ENCODE measurements around the gene EFS. TPM values are rescaled to one million over a fixed set of nuclear protein-coding genes. Genes with fewer than 3 reads are reported as not detected.
"Not testable (repeated sequence)": the region's sequence is repeated elsewhere in the genome, so short reads cannot be mapped to it uniquely, and the experiment has no call there.

The EFS gene, protein sequence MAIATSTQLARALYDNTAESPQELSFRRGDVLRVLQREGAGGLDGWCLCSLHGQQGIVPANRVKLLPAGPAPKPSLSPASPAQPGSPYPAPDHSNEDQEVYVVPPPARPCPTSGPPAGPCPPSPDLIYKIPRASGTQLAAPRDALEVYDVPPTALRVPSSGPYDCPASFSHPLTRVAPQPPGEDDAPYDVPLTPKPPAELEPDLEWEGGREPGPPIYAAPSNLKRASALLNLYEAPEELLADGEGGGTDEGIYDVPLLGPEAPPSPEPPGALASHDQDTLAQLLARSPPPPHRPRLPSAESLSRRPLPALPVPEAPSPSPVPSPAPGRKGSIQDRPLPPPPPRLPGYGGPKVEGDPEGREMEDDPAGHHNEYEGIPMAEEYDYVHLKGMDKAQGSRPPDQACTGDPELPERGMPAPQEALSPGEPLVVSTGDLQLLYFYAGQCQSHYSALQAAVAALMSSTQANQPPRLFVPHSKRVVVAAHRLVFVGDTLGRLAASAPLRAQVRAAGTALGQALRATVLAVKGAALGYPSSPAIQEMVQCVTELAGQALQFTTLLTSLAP
- total RNA-seq (2014; rRNA removed; shearing (Covaris generic)): not detected in 2 replicates

DNA sequence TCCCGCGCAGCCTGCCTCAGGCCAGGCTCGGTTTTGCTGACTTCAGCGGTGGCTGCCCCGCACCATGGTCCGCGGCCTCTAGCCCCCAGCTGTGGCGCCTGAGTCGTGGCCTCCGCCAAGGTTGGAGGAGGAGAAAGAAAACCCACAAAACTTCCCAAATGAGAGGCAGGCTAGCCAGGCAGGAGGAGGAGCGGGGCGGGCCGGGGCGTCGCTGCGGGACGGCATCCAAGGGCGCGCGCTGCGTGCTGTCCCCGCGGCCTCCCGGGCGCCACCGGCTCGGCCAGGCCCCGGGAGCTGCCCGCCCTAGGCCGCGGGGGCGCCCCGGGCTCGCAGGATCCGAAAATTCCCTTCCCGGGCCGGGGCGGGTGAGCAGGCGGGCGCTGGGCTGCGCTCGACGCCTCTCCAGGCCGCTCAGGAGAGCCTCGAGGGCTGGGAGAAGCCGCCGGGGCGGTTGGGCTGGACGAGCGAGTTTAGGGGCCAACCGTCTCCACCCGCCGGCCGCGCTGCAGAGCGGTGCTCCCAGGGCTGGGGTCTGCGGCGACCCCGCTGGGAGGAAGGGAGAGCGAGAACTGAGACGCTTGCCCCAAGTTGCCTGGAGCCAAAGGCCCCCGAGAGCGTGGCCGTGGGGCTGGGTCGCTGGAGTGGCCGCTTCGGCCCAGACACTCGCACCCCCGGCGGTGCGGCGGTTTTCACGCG, at the start of gene EFS:
Gene EFS (minus strand): TSS at position 137 of the 696 bp plus-strand sequence. CDS start 147 bp downstream, outside the sequence.
- DNase-seq (ENCODE audit: low spot score): no peak

DNA sequence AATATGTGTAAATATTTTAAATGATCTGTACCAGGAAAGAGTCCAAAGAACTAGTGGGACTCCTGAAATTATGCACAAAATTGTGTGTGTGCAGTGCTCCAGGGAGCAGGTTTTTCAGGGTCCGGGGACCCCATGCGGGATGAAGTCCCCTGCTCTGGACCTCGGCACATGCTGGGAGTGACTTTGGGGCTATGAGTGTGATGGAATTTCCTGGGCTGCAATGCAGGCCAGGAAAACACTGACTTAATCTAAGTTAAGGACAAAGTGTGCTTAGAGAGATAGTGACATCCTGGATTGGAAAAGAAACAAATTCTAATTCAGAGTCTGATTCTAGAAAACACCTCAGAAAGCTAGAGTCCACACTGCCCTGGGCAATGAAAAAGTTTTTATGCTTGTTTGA, 49.3 kb upstream of the EFS start:
- DNase-seq (ENCODE audit: low spot score): no peak

DNA sequence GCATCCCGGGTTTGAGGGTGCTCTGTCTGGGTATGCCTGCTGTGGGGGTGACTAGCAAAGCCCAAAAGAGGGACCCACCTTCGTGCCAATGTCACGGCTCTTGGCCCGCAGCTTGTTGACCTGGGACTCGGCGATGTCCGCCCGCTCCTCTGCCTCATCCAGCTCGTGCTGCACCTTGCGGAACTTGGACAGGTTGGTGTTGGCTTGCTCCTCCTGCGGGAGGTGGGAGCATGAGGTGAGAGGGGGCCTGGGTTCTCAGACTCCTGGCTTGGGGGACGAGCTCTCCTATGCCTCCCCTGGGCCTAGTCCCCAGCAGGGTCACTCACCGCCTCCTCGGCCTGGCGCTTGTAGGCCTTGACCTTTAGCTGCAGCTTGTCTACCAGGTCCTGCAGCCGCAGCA, 48.7 kb upstream of the EFS start:
- no peak for DNase-seq (ENCODE audit: low spot score)

DNA sequence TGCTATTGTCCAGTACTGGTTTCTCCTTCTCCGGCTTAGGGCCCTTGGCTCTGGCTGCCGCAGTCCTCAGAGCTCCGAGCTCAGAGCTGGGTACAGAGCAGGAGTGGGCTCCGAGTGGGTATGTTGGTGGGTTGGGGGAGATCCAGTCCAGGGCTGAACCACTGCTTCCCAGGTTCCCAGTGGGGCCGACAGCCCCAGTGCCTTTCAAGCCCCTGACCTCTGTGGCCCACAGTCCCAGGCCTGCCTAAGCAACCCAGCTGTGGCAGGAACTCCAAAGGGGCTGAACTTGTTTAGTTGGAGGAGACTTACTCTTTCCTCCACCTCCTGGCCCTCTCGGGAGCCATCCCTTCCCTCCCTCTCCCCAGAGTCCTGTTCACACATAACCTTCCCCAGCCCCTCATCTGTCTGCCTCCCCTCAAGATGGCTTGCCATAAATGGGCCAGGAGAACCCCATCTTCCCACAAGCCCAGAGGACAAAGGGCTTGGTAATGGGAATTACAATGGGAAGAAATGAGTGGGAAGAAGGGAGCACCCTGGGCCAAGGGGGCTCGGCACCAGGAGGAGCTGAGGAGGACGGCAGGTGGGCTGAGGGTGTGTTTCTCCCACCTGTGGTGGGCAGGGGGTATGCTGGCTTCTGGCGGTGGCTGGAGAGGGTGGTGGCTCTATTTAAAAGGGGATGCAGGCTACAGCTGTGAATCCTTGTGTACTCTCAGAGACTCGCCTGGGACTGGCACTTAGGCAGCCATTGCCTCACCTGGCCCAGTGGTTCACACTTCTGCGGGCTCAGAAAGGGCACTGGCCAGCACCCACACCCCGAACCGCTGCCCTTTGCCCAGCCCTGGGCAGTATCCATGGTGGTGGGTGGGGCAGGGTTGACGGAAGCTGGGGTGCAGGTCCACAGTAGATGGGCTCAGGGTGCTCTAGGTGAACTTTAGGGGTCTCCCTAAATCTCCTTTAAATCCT, 46.9 kb upstream of the EFS start:
- DNase-seq (ENCODE audit: low spot score): no peak

DNA sequence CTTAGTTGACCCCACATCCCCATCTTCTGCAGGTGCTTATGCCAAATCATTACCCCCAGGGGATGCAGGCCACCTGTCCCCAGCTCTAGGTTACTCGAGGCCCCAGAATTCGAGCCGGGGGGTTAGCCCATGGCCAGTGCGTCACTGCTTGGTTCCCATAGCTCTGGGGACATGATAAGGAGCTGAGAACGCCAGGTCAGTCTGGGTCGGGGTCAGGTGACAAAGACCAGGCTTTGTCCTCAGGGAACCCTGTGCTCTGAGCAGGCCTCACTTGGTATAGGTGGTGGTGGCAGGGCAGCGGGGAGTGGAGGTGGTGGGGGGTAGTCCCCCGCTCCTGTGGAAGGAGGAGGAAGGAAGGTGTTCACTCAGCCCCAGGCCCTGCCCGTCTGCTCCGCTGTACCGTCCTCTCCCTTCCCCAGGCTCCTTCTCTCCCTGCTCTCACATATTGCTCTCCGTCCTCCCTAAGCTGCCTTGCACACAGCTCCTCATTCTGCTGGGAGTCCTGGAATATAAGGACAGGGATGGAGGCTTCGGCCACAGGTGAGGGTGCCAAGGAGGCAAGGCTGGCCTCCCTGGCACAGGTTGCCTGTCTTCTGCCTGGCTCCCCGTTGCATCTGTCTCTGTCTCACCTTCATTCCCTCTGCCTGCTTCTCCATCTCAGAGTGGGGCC, 45.1 kb upstream of the EFS start:
- no peak for DNase-seq (ENCODE audit: low spot score)

DNA sequence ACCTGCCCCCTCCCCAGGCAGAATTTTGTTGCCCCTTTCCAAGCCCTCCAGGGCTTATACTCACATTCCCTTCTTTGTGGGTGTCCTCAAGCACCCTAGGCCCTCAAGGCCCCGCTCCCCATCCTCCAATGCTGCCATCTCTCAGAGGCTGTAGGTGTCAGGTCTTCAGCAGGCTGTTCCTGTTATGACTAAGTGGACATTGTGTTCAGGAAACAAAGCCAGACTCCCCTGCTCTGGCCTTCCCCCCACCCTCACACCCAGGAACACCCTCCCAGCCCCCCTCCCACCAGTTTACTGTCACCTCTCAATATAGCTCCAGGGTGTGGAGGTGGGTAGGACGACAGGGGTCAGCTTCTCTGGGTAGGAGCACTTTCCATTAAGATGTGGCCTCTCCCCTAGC, 44.5 kb upstream of the EFS start:
- no peak for DNase-seq (ENCODE audit: low spot score)

DNA sequence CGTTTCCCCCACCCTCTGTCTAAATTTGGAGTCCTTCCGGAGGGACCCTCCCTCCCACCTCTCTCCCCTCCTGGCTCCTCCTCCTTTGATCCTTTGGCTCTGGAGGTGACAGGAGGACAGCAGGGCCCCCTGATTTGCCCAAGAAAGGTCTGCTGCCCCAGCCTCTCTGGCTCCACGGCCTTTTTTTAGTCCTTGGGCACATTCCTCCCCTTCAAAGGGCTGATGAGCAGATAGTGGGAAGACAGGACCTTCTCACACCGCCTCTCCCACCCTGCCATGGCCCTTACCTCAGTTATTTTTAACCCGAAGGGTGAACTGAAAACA, 43.3 kb upstream of the EFS start:
- DNase-seq (ENCODE audit: low spot score): no peak

DNA sequence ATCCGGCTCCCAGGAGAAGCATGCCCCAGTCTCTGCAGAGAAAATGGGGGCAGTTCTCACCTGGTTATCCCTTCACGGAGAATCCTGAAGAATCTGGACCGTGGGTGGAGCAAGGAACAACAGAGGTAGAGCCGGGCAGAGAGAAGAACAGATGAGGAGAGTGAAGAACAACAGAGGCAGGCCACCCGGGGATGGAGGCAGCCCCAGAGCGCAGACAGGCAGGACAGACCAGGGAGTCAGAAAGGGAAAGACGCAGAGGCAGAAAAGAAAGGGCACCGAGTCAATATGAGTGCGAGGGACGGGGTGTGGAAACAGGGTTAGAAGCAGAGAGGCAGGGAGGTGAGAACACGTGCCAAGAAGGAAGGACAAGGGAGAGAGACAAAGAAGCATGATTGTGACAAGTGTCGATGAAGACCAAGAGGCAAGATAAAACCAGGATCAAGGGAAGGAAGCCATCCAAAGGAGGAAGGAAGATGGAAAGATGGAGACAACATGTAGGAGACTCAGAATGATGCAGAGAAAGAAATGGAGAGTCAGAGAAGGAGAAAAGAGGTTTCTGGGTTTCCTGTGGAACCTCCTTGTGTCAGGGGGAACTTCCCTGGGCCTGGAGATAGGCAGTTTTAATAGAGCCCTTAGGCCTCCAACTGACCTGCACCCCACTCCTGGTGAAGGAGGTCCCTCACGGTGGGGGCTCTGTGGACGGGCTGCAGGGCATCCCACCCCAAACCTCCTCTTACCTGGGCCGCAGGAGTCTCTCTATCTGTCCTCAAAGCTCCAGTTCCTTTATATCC, 42.7 kb upstream of the EFS start, which contains the start of gene MYH6:
Gene MYH6 (minus strand): TSS at position 758 of the 791 bp plus-strand sequence. CDS start 1,050 bp downstream, outside the sequence.
- no peak for DNase-seq (ENCODE audit: low spot score)

DNA sequence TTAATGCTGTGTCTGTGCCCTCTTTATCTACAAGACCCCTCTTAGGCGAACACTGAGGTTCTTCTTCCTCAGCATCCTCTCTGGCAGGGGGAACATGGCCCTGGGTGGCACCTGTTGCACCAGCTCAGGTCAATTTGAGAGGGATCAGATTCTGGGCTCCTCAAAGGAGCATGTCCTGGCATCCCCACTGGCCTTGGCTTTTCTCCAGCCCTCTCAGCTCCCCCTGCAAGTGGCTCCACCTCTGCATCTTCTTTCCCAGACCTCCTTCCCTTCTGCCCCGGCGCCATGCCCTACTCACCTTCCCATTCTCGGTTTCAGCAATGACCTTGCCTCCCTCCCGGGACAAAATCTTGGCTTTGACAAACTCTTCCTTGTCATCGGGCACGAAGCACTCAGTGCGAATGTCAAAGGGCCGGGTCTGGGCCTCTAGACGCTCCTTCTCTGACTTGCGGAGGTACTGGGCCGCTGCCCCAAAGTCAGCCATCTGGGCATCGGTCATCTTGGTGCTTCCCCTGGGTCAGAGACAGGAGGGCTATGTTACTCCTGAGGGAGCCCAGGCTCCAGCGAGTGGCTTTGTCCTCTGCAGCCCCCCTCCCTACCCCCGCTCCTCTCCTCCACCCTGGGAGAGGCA, 41.9 kb upstream of the EFS start:
- DNase-seq (ENCODE audit: low spot score): no peak

DNA sequence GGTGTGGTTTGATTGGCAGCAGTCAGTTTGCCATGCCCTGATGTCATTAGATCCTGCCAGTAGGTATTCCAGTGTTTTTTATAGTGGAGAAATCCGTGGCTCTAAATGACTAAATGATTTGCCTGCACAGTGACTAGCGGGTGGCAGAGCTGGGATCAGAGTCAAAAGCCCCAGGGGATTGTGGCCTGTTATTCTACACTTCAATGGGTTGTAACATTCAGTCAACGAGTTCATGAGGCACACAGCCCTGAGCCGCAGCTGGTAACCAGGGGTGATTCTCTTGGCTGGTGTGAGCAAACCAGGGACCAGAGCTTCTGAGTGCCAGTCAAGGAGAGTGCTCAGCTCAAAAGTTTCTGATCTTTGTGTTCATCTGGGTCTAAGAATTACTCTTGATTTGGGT, 41.3 kb upstream of the EFS start:
- DNase-seq (ENCODE audit: low spot score): no peak

DNA sequence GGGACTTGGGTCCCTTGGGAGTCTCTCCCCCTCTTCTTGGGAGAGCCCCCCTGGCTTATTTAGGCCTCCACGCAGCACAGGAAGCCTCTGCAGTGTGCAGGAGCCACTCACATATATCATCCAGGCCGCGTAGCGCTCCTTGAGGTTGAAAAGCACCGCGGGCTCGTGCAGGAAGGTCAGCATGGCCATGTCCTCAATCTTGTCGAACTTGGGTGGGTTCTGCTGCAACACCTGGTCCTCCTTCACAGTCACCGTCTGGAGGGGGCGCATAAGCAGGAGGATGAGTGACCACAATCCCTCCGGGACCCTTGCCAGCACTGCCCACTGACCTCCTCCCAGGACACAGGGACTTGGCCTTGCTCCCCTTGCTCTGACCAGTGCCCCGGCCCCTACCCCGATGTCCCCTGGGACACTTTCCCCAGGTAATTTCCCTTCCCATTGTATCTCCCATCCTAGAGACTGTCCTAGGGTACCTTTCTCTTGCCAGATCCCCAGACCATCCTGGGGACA, 40.6 kb upstream of the EFS start:
- no peak for DNase-seq (ENCODE audit: low spot score)

DNA sequence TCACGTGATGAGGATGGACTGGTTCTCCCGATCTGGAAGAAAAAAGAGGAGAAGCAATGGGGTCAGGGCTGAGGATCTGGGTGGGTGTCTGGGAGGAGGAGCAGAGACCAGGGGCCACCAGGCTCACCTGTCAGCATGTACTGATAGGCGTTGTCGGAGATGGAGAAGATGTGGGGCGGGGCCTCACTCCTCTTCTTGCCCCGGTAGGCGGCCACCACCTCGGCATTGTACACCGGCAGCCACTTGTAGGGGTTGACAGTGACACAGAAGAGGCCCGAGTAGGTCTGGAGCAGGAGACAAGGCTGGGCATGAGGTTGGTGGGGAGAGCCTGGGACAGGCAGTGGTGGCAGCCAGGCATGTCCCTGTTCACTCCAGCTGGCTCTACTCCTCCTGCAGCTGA, 40.1 kb upstream of the EFS start:
- no peak for DNase-seq (ENCODE audit: low spot score)

DNA sequence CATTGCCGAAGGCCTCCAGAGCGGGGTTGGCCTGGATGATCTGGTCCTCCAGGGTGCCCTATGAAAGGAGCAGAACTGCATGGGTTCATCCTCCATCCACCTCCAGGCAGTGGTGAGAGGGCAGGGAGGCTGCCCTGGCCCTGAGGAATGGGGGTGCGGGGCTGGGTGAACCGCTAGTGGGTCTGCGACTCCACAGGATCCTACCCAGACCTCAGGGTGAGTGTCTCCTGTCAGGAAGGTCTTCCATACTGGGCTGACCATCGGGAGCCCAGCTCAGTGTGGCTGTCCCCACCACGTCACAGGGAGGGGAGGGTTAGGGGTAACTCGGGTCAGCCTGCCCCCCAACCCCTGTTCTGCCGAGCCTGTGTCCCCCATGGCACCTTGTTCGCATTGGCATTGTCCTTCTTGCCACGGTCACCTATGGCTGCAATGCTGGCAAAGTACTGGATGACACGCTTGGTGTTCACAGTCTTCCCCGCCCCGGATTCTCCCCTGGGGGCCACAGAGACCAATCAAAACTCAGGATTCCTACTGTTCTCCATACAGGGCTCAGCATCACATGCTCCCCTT, 39.4 kb upstream of the EFS start:
- no peak for DNase-seq (ENCODE audit: low spot score)

DNA sequence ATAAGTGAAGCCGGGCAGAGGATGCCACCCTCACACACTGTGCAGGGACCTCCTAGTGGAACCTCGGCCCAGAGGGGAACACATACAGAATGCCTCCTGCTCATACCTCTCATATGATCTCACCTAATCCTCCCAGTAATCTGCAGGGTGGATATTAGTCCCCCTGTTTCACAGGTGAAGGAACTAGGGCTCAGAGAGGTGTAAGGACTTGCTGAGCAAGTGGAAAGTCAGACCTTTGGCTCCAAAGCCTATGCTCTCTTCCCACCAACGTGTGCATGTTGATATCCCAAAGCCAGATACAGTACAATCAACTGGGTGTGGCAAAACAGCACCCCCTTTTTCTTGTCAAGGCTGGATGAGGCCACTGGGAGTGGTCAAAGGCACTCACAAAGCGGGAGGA, 38.9 kb upstream of the EFS start:
- no peak for DNase-seq (ENCODE audit: low spot score)

DNA sequence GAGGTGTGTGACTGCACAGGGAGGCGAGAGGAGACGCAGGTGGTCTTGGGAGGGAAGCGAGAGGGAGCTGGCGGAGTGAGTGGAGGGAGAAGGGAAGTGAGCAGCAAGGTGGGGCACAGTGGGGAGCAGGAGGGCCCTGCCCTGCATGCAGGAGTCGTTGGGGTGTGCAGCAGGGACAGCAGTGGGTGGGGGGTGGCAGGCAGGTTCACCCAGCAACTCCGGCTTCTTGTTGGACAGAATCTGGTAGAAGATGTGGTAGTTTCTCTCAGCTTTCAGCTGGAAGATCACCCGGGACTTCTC, 38.1 kb upstream of the EFS start:
- DNase-seq (ENCODE audit: low spot score): no peak

DNA sequence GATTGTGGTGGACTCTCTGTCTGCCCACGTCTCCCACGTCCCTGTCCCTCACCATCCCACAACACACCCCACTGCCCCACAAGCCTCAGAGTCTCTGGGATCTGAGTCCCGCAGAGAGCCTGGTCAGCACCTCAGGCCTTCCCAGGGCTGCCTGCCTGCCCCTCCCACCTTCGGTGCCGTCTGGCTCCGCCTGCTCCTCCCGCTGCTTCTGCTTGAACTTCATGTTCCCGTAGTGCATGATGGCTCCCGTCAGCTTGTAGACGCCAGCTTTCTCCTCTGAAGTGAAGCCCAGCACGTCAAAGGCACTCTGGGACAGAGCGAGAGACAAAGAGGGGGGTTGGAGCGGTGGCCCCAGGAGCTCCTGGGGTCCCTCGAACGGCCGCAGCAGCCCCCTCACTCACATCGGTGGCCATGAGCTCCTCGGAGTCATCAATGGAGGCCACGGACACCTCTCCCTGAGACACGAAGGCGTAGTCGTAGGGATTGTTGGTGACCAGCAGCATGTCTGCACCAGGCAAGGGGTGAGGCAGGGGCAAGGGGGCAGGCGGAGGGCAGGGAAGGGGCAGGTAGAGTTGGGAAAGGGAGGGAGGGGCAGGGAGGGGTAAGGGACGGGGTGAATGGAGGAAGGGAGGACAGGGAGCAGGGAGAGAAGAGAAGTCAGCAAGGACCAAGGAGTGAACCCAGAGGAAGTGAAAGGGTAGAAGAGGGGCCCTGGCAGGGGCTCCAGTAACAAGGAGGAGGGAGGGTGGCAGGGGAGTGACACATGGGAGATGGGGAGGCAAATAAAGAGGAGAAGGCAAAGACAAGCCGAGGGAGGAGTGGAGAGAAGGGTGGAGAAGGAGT, 37.5 kb upstream of the EFS start:
- no peak for DNase-seq (ENCODE audit: low spot score)

DNA sequence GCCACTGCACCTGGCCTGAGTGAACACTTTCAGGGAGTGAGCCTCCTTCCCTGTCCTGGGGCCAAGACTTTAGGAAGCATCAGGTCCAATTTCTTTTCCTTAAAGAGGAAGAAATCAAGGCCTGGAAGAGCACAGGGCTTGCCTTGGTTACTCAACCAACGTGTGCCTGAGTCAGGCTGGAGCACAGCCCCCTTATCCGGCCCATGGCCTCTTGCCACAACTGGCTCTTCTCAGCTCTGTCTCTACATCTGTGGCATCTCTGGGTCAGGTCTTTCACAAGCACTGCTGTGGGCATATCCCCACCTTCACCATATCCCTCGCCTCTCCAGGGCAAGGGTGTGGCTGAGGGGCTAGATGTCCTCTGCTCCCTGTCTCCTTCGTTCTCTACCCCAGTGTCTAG, 36.3 kb upstream of the EFS start:
- DNase-seq (ENCODE audit: low spot score): no peak

DNA sequence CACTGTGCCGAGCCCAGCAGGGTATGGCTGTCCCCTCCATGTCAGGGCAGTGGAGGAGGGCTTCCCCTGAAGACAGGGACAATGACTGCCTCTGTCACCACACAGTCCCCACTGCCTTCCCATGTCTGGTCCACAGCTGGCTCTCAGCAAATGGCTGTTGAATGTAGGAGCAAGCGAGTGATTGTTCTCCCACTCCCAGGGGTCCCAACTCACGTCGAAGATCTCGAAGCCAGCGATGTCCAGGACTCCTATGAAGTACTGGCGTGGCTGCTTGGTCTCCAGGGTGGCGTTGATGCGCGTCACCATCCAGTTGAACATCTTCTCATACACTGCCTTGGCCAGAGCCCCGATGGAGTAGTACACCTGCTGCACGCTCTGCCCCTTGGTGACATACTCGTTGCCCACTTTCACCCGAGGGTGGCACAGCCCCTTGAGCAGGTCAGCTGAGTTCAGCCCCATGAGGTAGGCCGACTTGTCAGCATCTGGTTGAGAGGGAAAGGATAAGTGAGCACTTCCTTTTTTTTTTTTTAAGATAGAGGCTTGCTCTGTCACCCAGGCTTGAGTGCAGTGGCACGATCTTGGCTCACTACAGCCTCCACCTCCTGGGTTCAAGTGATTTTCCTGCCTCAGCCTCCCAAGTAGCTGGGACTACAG, 35.7 kb upstream of the EFS start:
- DNase-seq (ENCODE audit: low spot score): not testable (repeated sequence)
